Activated T-cell treated with anti-CD3 and anti-CD28 coated beads, Interleukin-2, amount 50 U/mL, for 24 hours (primary cell): ENCODE data around the gene HMGN3.

Source experiments
- DNase-seq: peaks from one replicate; pipeline ENCODE4 v3.0.0-alpha.2; 2020
- H3K27ac Mint-ChIP-seq: 2 replicates; pipeline ENCODE4 v1.8.0; 2020; ENCODE audit warnings: mild to moderate bottlenecking, mixed read lengths
- H3K27me3 Mint-ChIP-seq: 2 replicates; pipeline ENCODE4 v1.8.0; 2020; ENCODE audit warnings: mixed read lengths
- H3K36me3 Mint-ChIP-seq: 2 replicates; pipeline ENCODE4 v1.8.0; 2020; ENCODE audit warnings: low read depth, mixed read lengths
- H3K4me1 Mint-ChIP-seq: 2 replicates; pipeline ENCODE4 v1.8.0; 2020; ENCODE audit warnings: low read depth, mixed read lengths
- H3K4me3 Mint-ChIP-seq: 2 replicates; pipeline ENCODE4 v1.8.0; 2020; ENCODE audit warnings: mild to moderate bottlenecking, moderate library complexity, mixed read lengths
- H3K9me3 Mint-ChIP-seq: 2 replicates; pipeline ENCODE4 v1.8.0; 2020; ENCODE audit warnings: mixed read lengths

Gene HMGN3

GRCh38 chr6:79246891-79247290 is 12.4 kb upstream of the HMGN3 start:
- peaks cover 1% of the 10 kb centered on the region for H3K4me1 Mint-ChIP-seq
- no peaks in the 10 kb centered on the region for H3K36me3 Mint-ChIP-seq
- no peak for DNase-seq
- H3K4me3 Mint-ChIP-seq = no peak overlapping the region
- H3K27ac Mint-ChIP-seq = no peak overlapping the region
- H3K27me3 Mint-ChIP-seq = no peaks in the 10 kb centered on the region
- no peaks in the 10 kb centered on the region for H3K9me3 Mint-ChIP-seq

DNA sequence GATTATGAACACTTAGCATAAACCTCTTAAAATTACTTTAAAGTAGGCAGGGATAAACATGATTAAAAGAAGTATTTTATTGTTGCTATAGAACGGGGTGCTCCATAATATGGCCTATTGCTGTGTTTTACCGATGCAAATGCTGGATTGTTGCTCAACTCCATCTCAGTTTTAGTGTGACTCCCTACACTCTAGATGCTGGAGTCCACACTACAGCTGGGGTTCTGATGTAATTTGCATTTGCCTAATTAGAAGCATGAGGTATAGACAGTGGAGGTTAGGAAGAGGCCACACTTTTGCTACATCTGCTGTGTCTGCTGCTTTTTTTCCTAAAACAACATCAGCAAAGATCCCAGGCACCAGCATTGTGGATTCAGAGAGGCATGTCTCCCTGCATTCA is 6.7 kb upstream of the HMGN3 start:
- DNase-seq = no peak
- no peaks in the 10 kb centered on the region for H3K4me1 Mint-ChIP-seq
- no peak overlapping the region for H3K4me3 Mint-ChIP-seq
- no peaks in the 10 kb centered on the region for H3K9me3 Mint-ChIP-seq
- no peaks in the 10 kb centered on the region for H3K36me3 Mint-ChIP-seq
- H3K27me3 Mint-ChIP-seq = no peaks in the 10 kb centered on the region
- no peak overlapping the region for H3K27ac Mint-ChIP-seq

- Mint-ChIP-seq H3K27ac (no peak overlapping the region), H3K36me3 (no peaks in the 10 kb centered on the region), H3K4me1 (no peaks in the 10 kb centered on the region), H3K27me3 (no peaks in the 10 kb centered on the region), H3K4me3 (no peak overlapping the region), H3K9me3 (no peaks in the 10 kb centered on the region)
- no peak for DNase-seq
Measured at GRCh38 chr6:79240509-79240908, 6.0 kb upstream of the HMGN3 start.

DNA sequence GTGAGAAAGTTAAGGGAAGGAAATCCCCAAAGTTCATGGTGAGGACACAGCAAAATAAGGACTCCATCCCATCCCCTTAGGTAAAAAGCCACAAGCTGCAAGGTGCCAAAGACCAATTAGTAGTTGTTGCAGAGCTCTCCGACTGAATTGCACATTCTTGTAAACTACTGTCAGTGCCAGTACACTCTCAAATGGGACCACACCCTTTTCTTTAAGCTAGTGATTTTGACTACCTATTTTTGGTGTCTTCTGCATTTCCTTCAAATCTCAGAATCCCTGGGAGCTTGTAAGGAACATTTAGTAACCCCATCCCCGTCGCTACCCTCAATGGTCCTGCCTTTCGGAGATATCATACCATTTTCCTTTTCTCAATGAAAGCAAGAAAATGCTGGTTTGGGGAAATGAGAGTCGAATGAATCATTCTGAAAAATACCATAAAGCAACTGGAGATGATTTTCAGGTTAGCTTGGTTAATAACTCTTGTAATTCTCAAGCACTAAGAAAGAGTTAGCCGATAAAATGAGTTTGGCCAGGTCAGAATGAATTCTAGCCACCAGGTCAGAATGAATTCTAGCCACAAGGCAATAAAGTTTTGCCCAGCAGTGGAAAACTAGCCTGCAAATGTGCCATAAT is 5.2 kb upstream of the HMGN3 start:
- no peak for DNase-seq
- peaks cover 2% of the 10 kb centered on the region for H3K4me1 Mint-ChIP-seq
- H3K27ac Mint-ChIP-seq = no peak overlapping the region

GRCh38 chr6:79238919-79239318 is 4.4 kb upstream of the HMGN3 start:
- Mint-ChIP-seq H3K4me3 (no peak overlapping the region), H3K4me1 (peaks cover 3% of the 10 kb centered on the region), H3K27ac (no peak overlapping the region)

More for the DNA sequence above, 5.2 kb upstream of the HMGN3 start:
- H3K36me3 Mint-ChIP-seq = no peaks in the 10 kb centered on the region
- no peaks in the 10 kb centered on the region for H3K27me3 Mint-ChIP-seq
- H3K4me3 Mint-ChIP-seq = no peak overlapping the region
- H3K9me3 Mint-ChIP-seq = no peaks in the 10 kb centered on the region

GRCh38 chr6:79236711-79237110 is 2.2 kb upstream of the HMGN3 start:
- Mint-ChIP-seq H3K36me3 (peaks cover 10% of the 10 kb centered on the region), H3K9me3 (no peaks in the 10 kb centered on the region), H3K27me3 (no peaks in the 10 kb centered on the region), H3K27ac (no peak overlapping the region), H3K4me3 (no peak overlapping the region), H3K4me1 (peaks cover 17% of the 10 kb centered on the region)
- no peak for DNase-seq

More at GRCh38 chr6:79238919-79239318, 4.4 kb upstream of the HMGN3 start:
- Mint-ChIP-seq H3K9me3 (no peaks in the 10 kb centered on the region), H3K27me3 (no peaks in the 10 kb centered on the region), H3K36me3 (peaks cover 6% of the 10 kb centered on the region)
- no peak for DNase-seq

- peak overlapping the region; percentile 92 for H3K27ac Mint-ChIP-seq
- peak overlapping the region; percentile 90 for H3K4me3 Mint-ChIP-seq
- peaks cover 29% of the 10 kb centered on the region for H3K4me1 Mint-ChIP-seq
- H3K9me3 Mint-ChIP-seq = no peaks in the 10 kb centered on the region
- DNase-seq = peak; percentile 82
- no peaks in the 10 kb centered on the region for H3K27me3 Mint-ChIP-seq
- peaks cover 12% of the 10 kb centered on the region for H3K36me3 Mint-ChIP-seq
Measured at GRCh38 chr6:79233611-79234149, 802 bp downstream of the HMGN3 start.

DNA sequence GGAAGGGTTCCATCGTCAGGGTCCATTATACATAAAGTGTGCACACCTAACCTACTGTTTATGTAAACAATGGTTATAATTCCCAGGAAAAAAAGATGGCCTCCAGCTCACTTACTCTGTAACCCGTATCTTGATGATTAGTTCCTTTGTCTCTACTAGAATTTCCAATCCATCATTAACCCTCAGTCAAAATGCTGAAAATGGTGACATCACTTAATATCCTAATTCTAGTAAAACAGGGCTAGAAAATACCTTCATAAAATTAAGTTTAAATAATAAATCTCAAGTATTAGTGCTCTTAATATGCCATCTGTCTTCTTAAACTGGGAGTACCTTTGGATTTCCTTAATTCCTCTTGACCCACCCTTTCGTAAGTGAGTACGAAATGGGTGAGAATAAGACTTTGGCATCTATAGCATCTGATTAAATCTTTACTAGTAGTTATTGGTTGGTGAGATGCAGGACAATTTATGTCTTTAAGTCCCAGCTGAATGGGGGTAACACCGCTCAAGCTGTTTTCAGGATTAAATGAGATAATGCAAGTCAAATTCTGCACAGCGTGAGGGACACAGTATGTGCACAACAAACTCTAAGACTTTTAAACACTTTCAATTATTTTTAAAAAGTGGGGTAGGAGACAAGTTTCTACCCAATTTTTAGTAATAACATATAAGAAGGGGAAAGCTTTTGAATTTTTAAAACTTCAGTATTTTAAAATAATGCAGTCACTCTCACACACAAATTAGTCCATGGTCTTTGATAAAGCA is 1.6 kb downstream of the HMGN3 start:
- no peaks in the 10 kb centered on the region for H3K27me3 Mint-ChIP-seq
- no peak overlapping the region for H3K27ac Mint-ChIP-seq
- H3K9me3 Mint-ChIP-seq = no peaks in the 10 kb centered on the region
- peaks cover 12% of the 10 kb centered on the region for H3K36me3 Mint-ChIP-seq
- H3K4me3 Mint-ChIP-seq = peak overlapping the region; percentile 90
- no peak for DNase-seq
- peaks cover 33% of the 10 kb centered on the region for H3K4me1 Mint-ChIP-seq

GRCh38 chr6:79231666-79232065 is 2.8 kb downstream of the HMGN3 start:
- DNase-seq = no peak
- Mint-ChIP-seq H3K4me1 (peaks cover 36% of the 10 kb centered on the region), H3K27ac (no peak overlapping the region), H3K27me3 (no peaks in the 10 kb centered on the region), H3K36me3 (peaks cover 12% of the 10 kb centered on the region), H3K4me3 (no peak overlapping the region), H3K9me3 (no peaks in the 10 kb centered on the region)

- H3K4me3 Mint-ChIP-seq = no peak overlapping the region
- H3K27ac Mint-ChIP-seq = no peak overlapping the region
- peaks cover 36% of the 10 kb centered on the region for H3K4me1 Mint-ChIP-seq
- H3K27me3 Mint-ChIP-seq = no peaks in the 10 kb centered on the region
- peaks cover 12% of the 10 kb centered on the region for H3K36me3 Mint-ChIP-seq
- no peak for DNase-seq
- no peaks in the 10 kb centered on the region for H3K9me3 Mint-ChIP-seq
Measured at GRCh38 chr6:79231101-79231500, 3.4 kb downstream of the HMGN3 start.

GRCh38 chr6:79230149-79230548 is 4.3 kb downstream of the HMGN3 start:
- no peaks in the 10 kb centered on the region for H3K27me3 Mint-ChIP-seq
- H3K36me3 Mint-ChIP-seq = peaks cover 12% of the 10 kb centered on the region
- H3K9me3 Mint-ChIP-seq = no peaks in the 10 kb centered on the region
- no peak for DNase-seq
- H3K4me1 Mint-ChIP-seq = peaks cover 36% of the 10 kb centered on the region
- no peak overlapping the region for H3K27ac Mint-ChIP-seq
- no peak overlapping the region for H3K4me3 Mint-ChIP-seq

- Mint-ChIP-seq H3K27me3 (no peaks in the 10 kb centered on the region), H3K4me1 (peaks cover 28% of the 10 kb centered on the region), H3K4me3 (no peak overlapping the region), H3K27ac (no peak overlapping the region), H3K36me3 (peaks cover 10% of the 10 kb centered on the region), H3K9me3 (no peaks in the 10 kb centered on the region)
- DNase-seq = no peak
Measured at GRCh38 chr6:79227445-79227844, 7.0 kb downstream of the HMGN3 start.

GRCh38 chr6:79226660-79227059 is 7.8 kb downstream of the HMGN3 start:
- H3K36me3 Mint-ChIP-seq = peaks cover 10% of the 10 kb centered on the region
- no peak for DNase-seq
- no peak overlapping the region for H3K27ac Mint-ChIP-seq
- no peak overlapping the region for H3K4me3 Mint-ChIP-seq
- H3K9me3 Mint-ChIP-seq = no peaks in the 10 kb centered on the region
- H3K4me1 Mint-ChIP-seq = peaks cover 23% of the 10 kb centered on the region
- H3K27me3 Mint-ChIP-seq = no peaks in the 10 kb centered on the region

DNA sequence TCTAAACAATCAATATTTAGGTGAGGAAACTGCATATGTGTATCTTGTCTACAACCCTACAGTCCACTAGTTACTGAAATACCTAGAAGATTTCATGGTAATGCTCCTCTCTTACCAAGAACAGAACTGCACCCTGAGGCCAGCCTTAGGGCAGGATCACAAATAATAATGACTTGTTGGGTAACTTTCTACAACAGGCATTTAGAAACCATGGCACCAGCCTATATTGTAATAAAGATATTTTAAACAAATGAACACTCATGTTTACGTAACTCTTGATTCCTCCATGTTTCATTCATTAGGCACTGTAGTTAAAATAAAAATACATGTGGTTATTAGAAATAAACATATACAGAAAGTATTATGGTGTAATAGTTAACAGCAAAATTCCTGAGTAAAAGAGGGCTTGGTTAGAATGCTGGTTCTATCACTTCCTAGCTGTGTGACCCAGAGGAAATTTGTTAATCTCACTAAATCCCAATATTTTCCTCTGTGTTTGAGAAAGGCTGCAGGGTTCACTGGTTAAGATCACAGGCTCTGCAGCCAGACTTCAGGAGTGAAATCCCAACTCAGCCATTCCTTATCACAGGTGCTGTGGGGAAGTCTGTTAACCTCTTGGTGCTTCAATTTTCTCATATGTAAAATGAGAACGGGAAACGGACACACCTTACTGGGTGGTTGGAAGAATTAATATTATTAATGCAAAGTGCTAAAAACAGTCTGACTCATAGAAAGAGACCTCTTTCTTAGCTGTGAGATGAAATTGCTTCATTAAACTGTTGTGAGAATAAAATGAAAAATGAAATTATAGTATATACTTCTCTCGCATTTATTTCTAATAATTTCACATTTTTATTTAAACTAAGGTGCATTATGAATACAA is 8.5 kb downstream of the HMGN3 start:
- Mint-ChIP-seq H3K9me3 (no peaks in the 10 kb centered on the region), H3K36me3 (peaks cover 10% of the 10 kb centered on the region), H3K27me3 (no peaks in the 10 kb centered on the region), H3K4me3 (no peak overlapping the region), H3K27ac (no peak overlapping the region), H3K4me1 (peaks cover 16% of the 10 kb centered on the region)
- no peak for DNase-seq
